HG02943 (cell line): ENCODE data around the gene SGCD.

ENCODE experiments used
- ATAC-seq: cut with Tn5 transposase; IDR thresholded peaks from one replicate; pipeline ENCODE4 v1.9.1; 2021; ENCODE audit warnings: mild to moderate bottlenecking, low read depth, moderate library complexity; ENCODE audit not compliant: unreplicated experiment

SGCD gene

DNA sequence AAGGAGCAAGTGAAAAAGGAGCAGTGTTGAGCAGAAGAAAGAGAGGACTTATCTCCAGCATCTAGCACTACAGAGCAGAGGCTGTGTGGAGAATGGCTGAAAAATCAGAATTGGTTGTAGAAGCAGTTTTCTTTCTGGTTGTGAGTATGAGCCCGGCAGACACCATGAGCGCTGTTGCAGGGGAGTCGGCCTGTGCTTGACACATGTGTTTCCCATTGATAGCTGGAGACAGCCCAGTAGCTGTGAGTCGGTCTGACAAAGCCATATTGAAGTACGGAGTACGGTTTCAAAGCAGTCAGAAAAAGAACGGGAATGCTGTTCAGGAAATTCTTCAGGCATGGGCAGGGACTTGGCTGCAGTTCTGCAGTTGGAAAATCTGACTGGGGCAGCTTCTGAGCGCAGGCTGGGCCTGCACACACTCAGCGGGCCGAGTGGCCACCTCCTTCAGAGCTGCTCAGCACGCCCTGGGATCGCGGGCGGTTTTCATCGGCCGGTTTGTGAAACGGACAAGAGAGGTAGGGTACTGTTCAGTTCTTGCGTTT is at the start of gene SGCD:
SGCD (plus strand) TSS at position 447 of the 542 bp plus-strand sequence.
- ATAC-seq = no peak

GRCh38 chr5:156277290-156277689 is 49.7 kb upstream of the SGCD start:
- ATAC-seq = no peak

GRCh38 chr5:156295431-156295830 is 31.5 kb upstream of the SGCD start:
- no peak for ATAC-seq

GRCh38 chr5:156310115-156310514 is 16.8 kb upstream of the SGCD start:
- ATAC-seq = no peak

- ATAC-seq = no peak
Measured at GRCh38 chr5:156312897-156313694, 13.9 kb upstream of the SGCD start.

DNA sequence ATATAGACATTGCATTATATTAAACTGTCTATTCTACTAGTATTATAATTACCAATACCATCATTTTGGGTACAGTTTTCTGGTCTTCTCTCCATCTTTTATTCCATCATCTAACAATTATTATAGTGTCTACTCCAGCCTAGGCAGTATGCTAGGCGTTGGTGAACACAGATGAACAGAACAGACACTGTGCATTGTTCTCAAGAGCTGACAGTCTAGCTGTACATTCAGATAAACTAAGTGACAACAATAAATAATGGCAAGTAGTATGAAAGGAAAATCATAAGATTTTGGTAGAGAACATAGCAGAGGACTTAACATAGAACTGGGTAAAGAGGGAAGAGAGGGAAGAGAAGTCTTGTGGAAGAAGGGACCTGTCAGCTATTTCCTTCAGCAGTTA is 12.5 kb upstream of the SGCD start:
- no peak for ATAC-seq

GRCh38 chr5:156322666-156323065 is 4.3 kb upstream of the SGCD start:
- no peak for ATAC-seq

GRCh38 chr5:156327296-156327695 is 332 bp downstream of the SGCD start:
- no peak for ATAC-seq

- ATAC-seq = no peak
Measured at GRCh38 chr5:156328161-156328560, 1.2 kb downstream of the SGCD start.

GRCh38 chr5:156328766-156329165 is 1.8 kb downstream of the SGCD start:
- ATAC-seq = no peak

- ATAC-seq = no peak
Measured at GRCh38 chr5:156329171-156329611, 2.2 kb downstream of the SGCD start.

- ATAC-seq = no peak
Measured at GRCh38 chr5:156330141-156330870, 3.3 kb downstream of the SGCD start.

DNA sequence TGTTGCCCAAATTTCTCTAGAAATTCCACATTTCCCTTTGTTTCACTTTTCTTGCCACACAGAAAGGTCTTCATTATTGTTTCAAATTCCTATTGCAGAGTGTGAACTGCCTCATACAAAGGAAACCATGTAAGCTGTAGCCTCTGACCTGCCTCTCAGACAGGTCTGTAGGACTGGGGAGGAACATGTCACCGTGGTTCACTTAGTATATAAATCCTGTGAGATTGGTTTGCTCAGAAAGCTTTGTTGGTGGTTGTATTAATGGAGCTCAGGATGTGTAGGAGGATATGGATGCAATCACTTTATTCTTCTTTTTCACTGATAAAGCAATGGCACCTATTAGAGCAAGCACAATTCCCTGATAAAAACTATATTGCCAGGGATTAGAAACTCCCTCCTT is 4.2 kb downstream of the SGCD start:
- no peak for ATAC-seq

DNA sequence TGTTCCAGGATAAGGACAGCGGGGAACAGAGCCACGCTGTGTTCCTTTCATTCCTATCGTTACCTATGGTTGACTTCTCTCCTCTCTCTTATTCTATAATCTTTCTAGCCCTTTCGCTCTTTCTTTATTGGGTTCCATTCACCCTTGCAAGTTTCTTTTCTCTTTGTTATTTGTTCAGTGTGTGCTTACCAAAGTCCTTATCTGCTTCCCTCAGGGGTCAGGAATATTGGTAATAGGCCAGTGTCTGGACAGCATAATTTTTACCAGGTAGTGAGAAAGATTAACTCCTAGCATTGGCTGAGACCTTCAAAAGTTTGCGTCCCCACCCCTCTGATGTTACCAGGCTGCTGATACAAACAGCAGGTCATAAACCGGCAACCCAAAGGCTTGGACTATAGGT is 4.9 kb downstream of the SGCD start:
- no peak for ATAC-seq

DNA sequence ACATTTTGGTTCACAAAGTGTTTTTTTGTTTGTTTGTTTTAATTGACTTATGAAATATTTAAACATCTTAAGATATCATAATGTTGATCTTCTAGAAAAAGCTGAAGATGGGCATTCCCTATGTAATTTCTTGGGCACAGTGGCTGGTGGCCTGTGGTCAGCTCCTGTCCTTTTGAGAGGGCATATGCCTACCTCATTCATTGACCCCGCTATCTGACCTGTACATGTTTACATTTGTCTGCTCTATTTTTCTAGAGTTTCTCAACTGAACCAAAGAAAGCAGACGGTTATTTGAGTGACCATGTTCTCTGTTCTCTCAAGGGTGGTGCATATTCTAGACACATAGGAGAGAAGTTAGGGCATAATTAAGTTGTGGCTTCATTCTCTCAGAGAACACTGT is 5.3 kb downstream of the SGCD start:
- ATAC-seq = no peak

DNA sequence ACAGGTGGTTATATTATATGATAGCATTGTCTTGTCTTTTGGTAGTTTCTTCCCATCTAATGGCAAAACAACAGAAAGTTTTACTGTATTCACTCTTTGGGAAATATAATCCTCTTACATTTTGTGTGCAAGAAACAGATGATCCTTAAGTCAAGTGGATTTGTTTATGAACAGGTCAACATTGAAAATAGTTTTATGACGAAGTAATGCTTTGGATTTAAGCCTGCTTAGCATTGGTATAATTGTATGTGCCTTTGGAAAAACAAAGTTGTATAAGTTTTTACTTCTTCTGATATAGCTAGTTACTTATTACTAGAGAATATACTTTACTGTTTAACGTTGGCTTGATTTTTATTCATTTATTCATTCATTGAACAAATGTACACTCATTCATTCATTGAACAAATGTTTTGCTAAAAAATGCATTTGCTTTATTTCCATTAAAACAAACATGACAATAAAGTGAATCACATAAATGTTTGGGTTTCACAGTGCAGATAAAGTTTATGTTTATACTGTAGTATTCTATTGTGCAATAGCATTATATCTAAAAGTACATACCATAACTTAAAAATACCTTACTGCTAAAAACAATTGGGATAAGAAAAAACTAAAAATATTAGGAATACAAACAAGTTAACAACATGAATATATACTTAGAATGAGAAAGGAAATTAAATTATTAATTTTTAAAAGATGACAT is 12.3 kb downstream of the SGCD start:
- ATAC-seq = no peak

GRCh38 chr5:156340893-156341292 is 13.9 kb downstream of the SGCD start:
- no peak for ATAC-seq

DNA sequence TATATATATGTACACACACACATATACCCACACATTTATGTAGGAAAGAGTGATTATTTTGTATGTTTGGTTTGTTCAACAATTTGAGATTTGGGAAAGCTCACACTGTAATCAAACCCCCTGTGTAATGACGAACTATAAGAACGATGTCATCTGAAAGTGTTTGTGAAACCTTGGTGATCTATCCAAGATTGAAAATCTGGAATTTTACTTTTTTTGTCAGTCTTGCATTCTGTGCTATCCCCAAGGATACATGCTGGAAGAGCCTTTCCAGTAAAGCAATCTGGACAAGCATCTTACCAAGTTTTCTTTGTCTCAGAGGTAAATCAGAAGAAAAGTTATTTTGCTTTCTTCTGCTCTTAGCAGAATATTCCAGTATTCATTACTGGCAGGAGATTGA is 23.3 kb downstream of the SGCD start:
- no peak for ATAC-seq

GRCh38 chr5:156351423-156351822 is 24.5 kb downstream of the SGCD start:
- ATAC-seq = no peak

DNA sequence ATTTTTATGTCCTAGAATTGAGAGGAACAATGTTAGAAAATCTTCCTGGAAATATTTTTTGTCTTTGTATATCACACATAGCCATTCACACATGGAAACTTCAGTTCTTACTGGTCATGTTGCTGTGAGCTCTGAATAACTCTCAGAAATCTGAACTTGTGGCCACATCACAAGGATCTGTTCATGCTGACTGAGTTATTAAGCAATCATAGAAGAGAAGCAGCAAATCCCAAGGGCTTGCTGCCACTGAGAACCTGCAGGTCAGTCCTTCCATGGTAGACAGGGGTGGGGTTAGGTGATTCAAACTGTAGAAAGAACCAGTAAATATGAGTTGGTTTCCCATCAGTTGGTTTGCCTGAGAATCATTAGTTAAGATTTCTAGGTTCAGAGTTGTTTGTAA is 27.6 kb downstream of the SGCD start:
- no peak for ATAC-seq

DNA sequence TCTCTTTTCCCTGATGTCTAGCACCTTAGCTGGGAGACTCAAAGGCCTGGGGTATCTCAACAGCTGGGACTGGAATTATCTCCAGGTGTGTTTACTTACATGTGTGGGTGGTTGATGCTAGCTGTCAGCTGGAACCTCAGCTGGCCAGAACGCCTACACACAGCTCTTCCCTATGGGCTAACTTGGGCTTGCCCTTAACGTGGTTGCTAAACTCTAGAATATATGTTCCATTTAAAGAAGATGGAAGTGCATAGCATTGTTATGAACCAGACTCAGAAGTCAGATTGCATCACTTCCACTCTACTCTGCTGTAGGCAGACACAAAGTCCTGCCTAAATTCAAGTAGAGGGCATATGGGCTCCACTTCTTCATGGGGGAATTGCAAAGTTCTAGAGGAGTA is 29.3 kb downstream of the SGCD start:
- no peak for ATAC-seq
